Measurements from ENCODE around the gene KYNU.

DNA sequence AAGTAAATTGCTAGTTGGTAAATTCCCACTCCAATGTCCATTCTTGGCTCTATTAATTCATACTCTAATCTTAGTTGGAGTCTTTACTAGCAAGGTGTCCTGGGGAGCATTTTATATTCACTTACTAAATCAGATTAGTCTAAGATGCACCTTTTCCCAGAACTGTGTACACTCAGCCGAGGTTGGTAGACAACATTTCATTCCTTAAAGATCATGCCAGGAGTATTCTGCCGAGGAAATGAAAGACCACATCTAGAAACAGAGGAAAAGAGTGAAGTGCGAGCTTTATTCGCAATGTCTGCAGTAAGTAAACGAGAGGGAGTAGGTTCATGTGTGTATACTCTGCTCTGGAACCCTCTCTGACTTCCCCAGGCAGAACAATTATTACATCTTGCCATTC is 14.6 kb upstream of the KYNU start:
- TF ChIP-seq POLR2AphosphoS2 (IDR thresholded peaks at IDR 0.05; ENCODE audit: low read depth, low read length) (no peak), EP300 (IDR thresholded peaks at IDR 0.05; ENCODE audit: borderline replicate concordance in 1 of 2, control insufficient read depth in 1 of 2, low read depth in 2 of 2, low read length in 2 of 2) (no peak), TCF7 (IDR thresholded peaks at IDR 0.05; ENCODE audit: borderline replicate concordance) (no peak), TARDBP (IDR thresholded peaks at IDR 0.05; ENCODE audit: borderline replicate concordance) (no peak), NBN (IDR thresholded peaks at IDR 0.05) (no peak), FOS (IDR thresholded peaks at IDR 0.05; ENCODE audit: borderline replicate concordance, extremely low read depth, insufficient read length) (no peak), KDM1A (IDR thresholded peaks at IDR 0.05; ENCODE audit: borderline replicate concordance) (no peak)
- TF ChIP-seq, protein P1, sequence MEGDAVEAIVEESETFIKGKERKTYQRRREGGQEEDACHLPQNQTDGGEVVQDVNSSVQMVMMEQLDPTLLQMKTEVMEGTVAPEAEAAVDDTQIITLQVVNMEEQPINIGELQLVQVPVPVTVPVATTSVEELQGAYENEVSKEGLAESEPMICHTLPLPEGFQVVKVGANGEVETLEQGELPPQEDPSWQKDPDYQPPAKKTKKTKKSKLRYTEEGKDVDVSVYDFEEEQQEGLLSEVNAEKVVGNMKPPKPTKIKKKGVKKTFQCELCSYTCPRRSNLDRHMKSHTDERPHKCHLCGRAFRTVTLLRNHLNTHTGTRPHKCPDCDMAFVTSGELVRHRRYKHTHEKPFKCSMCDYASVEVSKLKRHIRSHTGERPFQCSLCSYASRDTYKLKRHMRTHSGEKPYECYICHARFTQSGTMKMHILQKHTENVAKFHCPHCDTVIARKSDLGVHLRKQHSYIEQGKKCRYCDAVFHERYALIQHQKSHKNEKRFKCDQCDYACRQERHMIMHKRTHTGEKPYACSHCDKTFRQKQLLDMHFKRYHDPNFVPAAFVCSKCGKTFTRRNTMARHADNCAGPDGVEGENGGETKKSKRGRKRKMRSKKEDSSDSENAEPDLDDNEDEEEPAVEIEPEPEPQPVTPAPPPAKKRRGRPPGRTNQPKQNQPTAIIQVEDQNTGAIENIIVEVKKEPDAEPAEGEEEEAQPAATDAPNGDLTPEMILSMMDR (IDR thresholded peaks at IDR 0.05 in 2 of 3, conservative IDR thresholded peaks at IDR 0.05 in 1 of 3; ENCODE audit: control insufficient read depth in 2 of 3, extremely low read depth in 1 of 3, insufficient read depth in 1 of 3, low read depth in 3 of 3, low read length in 3 of 3) = no peak
